Peyer's patch (tissue), 4 donors: ENCODE measurements around the gene TLE6.

Experiments
- CTCF ChIP-seq, 6 experiments: fragments of 450-650 bp in 4 of 6; fragments of 200-600 bp in 2 of 6; sonication (generic) in 1 of 6; IDR thresholded peaks; one replicate each; pipeline ENCODE4 v1.5.1; 2017 to 2019; ENCODE audit warnings: antibody characterized with exemption in 6 of 6, mild to moderate bottlenecking in 3 of 6, moderate library complexity in 1 of 6
- POLR2A ChIP-seq, 2 donors: fragments of 450-650 bp; IDR thresholded peaks; one replicate each; pipeline ENCODE4 v1.5.1; 2017; ENCODE audit warnings: antibody characterized with exemption in 2 of 2, mild to moderate bottlenecking in 2 of 2, moderate library complexity in 2 of 2

GRCh38 chr19:3025549-3025886 is 48.2 kb downstream of the TLE6 start:
- TF ChIP-seq POLR2A (IDR thresholded peaks at IDR 0.05) (peak in 1 of 2 donors; percentile 15), CTCF (IDR thresholded peaks at IDR 0.05) (no peak)
